Progenitor cell of endocrine pancreas (in vitro differentiated cells): Measurements from ENCODE around the gene ARTN. TPM values are rescaled to one million over a fixed set of nuclear protein-coding genes. Genes with fewer than 3 reads are reported as not detected.
A peak's percentile ranks its signal among the peaks of the same experiment; 100 is the strongest.

Experiments used
- DNase-seq: peaks from one replicate; pipeline ENCODE4 v3.0.0; 2021; ENCODE audit warnings: low spot score; ENCODE audit not compliant: unreplicated experiment
- H3K27ac Mint-ChIP-seq: 2 replicates; pipeline ENCODE4 v1.8.0; 2021; ENCODE audit warnings: mild to moderate bottlenecking, moderate library complexity, mixed read lengths
- H3K27me3 Mint-ChIP-seq: 2 replicates; pipeline ENCODE4 v1.8.0; 2021; ENCODE audit warnings: mixed read lengths
- H3K36me3 Mint-ChIP-seq: 2 replicates; pipeline ENCODE4 v1.8.0; 2022; ENCODE audit warnings: mixed read lengths; ENCODE audit not compliant: insufficient read depth
- H3K4me1 Mint-ChIP-seq: 2 replicates; pipeline ENCODE4 v1.8.0; 2021; ENCODE audit warnings: low read depth, mixed read lengths
- H3K4me3 Mint-ChIP-seq: 2 replicates; pipeline ENCODE4 v1.8.0; 2021; ENCODE audit warnings: low read depth, mild to moderate bottlenecking, moderate library complexity, mixed read lengths
- H3K9me3 Mint-ChIP-seq: 2 replicates; pipeline ENCODE4 v1.8.0; 2021; ENCODE audit warnings: low read depth, mixed read lengths
- total RNA-seq: library from RNA; stranded (reverse); gene quantifications from 2 replicates; pipeline ENCODE4 v1.2.1, GENCODE V29; 2021
- TF ChIP-seq, protein P1 (sequence below): fragments of 200-600 bp; sonication (generic); IDR thresholded peaks from one replicate; pipeline ENCODE4 v1.5.0; 2021; ENCODE audit warnings: antibody characterized with exemption, mild to moderate bottlenecking; ENCODE audit not compliant: unreplicated experiment

The ARTN gene
- total RNA-seq, 1 donor from 2014 or later: 2.0 TPM

DNA sequence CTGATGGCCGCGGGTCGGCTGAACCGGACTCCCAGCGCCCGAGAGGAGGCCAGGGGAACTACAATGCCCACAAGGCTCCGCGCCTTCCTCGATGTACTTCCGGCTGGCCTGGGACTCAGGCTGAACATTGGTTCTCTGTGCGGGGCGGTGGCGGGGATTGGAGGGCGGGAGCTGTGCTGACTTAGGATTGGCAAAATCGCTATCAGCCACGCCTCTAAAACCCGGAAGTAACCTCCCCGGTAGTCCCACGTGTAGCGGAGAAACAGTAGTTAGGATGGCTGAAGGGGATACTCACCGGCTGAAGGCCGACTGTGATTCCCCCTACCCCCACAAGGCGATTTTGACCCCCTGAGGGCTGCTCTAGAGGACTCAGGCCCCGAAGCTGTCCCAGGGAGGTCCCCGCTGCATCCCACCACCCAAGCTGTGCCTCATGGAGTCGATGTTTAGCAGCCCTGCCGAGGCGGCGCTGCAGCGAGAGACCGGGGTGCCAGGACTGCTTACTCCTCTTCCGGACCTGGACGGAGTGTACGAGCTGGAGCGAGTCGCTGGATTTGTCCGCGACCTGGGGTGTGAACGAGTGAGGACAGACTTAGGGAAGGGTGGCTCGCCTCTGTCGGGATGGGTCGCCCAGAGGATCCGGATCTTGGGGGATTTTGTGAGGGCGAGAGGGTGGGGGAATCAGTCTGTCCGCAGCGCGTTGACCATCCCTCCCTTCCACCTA lies 36.3 kb downstream of the ARTN start, which contains the start of gene DPH2:
TSS of gene DPH2 (plus strand) at position 265 of the 721 bp plus-strand sequence. CDS start at position 431, 166 bp downstream.
- Mint-ChIP-seq H3K4me1 (peaks cover 18% of the 10 kb centered on the region), H3K4me3 (peak within 1 kb of the TSS; percentile 95), H3K27ac (peak within 1 kb of the TSS; percentile 79), H3K27me3 (no peaks in the 10 kb centered on the region), H3K36me3 (peaks cover 3% of the 10 kb centered on the region), H3K9me3 (no peaks in the 10 kb centered on the region)
- DNase-seq: peak; percentile 91
- TF ChIP-seq, protein P1, sequence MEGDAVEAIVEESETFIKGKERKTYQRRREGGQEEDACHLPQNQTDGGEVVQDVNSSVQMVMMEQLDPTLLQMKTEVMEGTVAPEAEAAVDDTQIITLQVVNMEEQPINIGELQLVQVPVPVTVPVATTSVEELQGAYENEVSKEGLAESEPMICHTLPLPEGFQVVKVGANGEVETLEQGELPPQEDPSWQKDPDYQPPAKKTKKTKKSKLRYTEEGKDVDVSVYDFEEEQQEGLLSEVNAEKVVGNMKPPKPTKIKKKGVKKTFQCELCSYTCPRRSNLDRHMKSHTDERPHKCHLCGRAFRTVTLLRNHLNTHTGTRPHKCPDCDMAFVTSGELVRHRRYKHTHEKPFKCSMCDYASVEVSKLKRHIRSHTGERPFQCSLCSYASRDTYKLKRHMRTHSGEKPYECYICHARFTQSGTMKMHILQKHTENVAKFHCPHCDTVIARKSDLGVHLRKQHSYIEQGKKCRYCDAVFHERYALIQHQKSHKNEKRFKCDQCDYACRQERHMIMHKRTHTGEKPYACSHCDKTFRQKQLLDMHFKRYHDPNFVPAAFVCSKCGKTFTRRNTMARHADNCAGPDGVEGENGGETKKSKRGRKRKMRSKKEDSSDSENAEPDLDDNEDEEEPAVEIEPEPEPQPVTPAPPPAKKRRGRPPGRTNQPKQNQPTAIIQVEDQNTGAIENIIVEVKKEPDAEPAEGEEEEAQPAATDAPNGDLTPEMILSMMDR: peak; percentile 15

DNA sequence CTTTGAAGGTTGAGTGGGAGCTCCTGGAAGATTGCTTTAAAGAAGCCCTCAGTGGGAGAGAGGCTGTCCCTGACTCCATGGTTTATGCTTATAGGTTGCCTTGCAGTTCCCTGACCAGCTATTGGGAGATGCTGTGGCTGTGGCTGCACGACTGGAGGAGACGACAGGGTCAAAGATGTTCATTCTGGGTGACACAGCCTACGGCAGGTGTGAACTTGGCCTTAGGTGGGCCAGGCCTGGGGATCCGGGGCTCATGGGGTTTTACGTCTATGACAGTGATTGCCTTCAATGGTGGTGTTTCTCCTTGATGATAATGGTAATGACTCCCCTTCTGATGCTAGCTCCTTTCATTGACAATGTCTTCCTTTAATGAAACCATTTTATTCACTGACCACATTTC lies 36.9 kb downstream of the ARTN start:
- Mint-ChIP-seq H3K9me3 (no peaks in the 10 kb centered on the region), H3K36me3 (peaks cover 3% of the 10 kb centered on the region), H3K4me3 (peak overlapping the region; percentile 95), H3K27me3 (no peaks in the 10 kb centered on the region), H3K27ac (peak overlapping the region; percentile 79), H3K4me1 (peaks cover 20% of the 10 kb centered on the region)
- TF ChIP-seq, protein P1: no peak
- no peak for DNase-seq

DNA sequence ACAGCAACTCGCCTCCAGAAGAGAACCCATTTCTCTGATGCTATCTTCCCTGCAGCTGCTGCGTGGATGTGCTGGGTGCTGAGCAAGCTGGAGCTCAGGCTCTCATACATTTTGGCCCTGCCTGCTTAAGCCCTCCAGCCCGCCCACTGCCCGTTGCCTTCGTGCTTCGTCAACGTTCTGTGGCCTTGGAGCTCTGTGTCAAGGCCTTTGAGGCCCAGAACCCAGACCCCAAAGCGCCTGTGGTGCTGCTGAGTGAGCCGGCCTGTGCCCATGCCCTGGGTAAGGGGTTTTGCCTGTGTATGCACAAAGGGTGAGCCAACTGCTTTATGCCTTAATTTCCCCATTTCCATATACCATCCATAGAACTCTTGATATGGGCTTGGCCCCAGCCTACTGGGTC lies 37.3 kb downstream of the ARTN start:
- Mint-ChIP-seq H3K4me3 (peak overlapping the region; percentile 95), H3K27ac (no peak overlapping the region), H3K9me3 (no peaks in the 10 kb centered on the region), H3K4me1 (peaks cover 23% of the 10 kb centered on the region), H3K36me3 (peaks cover 3% of the 10 kb centered on the region), H3K27me3 (no peaks in the 10 kb centered on the region)
- TF ChIP-seq, protein P1: no peak
- DNase-seq: no peak

DNA sequence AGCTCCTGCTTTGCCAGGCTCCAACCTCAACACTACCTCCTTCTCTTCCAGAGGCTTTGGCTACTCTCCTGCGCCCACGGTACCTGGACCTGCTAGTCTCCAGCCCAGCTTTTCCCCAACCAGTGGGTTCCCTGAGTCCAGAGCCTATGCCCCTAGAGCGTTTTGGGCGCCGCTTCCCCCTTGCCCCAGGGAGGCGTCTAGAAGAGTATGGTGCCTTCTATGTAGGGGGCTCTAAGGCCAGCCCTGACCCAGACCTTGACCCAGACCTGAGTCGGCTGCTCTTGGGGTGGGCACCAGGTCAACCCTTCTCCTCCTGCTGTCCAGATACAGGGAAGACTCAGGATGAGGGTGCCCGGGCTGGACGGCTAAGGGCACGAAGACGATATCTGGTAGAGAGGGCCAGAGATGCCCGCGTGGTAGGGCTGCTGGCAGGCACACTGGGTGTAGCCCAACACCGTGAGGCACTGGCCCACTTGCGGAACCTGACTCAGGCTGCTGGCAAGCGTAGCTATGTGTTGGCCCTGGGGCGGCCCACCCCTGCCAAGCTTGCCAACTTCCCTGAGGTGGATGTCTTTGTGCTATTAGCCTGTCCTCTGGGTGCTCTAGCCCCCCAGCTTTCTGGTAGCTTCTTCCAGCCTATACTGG lies 37.9 kb downstream of the ARTN start:
- Mint-ChIP-seq H3K36me3 (peaks cover 4% of the 10 kb centered on the region), H3K27ac (no peak overlapping the region), H3K27me3 (no peaks in the 10 kb centered on the region), H3K4me3 (peak overlapping the region; percentile 95), H3K4me1 (peaks cover 24% of the 10 kb centered on the region), H3K9me3 (no peaks in the 10 kb centered on the region)
- TF ChIP-seq, protein P1: no peak
- no peak for DNase-seq

DNA sequence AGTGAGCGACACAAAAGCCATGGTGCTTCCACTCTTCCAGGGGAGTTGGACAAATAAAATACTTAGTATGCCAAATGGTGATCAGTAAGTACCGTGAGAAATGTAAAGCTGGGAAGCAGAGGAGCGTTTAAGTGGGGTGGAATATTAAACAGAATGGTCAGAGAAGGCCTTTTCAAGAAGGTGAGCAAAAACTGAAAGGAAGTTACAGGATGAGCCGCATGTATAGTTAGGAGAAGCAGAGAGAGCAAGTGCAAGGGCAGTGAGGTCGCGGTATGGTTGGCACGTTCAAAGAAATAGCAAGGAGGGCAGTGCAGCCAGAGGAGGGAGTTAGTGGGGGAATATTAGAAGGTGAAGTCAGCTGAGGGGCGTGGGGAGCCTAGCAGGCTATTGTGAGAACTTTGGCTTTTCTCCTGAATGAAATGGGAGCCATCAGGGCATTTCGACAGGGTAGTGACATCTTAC lies 40.4 kb downstream of the ARTN start:
- no peak for DNase-seq
- H3K36me3 Mint-ChIP-seq: peaks cover 8% of the 10 kb centered on the region

More for the DNA sequence above, 40.4 kb downstream of the ARTN start:
- Mint-ChIP-seq H3K27ac (peak overlapping the region; percentile 93), H3K4me1 (peaks cover 39% of the 10 kb centered on the region), H3K4me3 (peak overlapping the region; percentile 90), H3K27me3 (no peaks in the 10 kb centered on the region), H3K9me3 (no peaks in the 10 kb centered on the region)
- TF ChIP-seq, protein P1: no peak
